OCI-LY1 (cell line): ENCODE measurements around the gene LTBP1.

Experiments
- H2AFZ ChIP-seq: fragments of 200-600 bp; sonication (generic), shearing (Covaris generic); 2 replicates; pipeline ENCODE4 v1.6.0; 2014; ENCODE audit warnings: antibody characterized with exemption, mild to moderate bottlenecking, low read length
- H3F3A ChIP-seq: fragments of 200-600 bp; sonication (generic), shearing (Covaris generic); 2 replicates; pipeline ENCODE4 v1.6.0; 2014; ENCODE audit warnings: mild to moderate bottlenecking, antibody characterized with exemption, low read length, moderate library complexity; ENCODE audit not compliant: insufficient read depth
- H3K27ac ChIP-seq: fragments of 200-600 bp; sonication (generic); 2 replicates; pipeline ENCODE4 v1.5.1; 2014; ENCODE audit warnings: low read length, mixed run types, mild to moderate bottlenecking, low read depth; ENCODE audit not compliant: poor library complexity, severe bottlenecking
- H3K27me3 ChIP-seq: fragments of 200-600 bp; sonication (generic); 2 replicates; pipeline ENCODE4 v1.6.0; 2014; ENCODE audit warnings: antibody characterized with exemption, mild to moderate bottlenecking, low read length, moderate library complexity; ENCODE audit not compliant: insufficient read depth
- H3K36me3 ChIP-seq: fragments of 200-600 bp; sonication (generic); 2 replicates; pipeline ENCODE4 v1.6.1; 2014; ENCODE audit warnings: mild to moderate bottlenecking, antibody characterized with exemption, low read length, moderate library complexity, mixed read lengths; ENCODE audit not compliant: insufficient read depth
- H3K4me1 ChIP-seq: fragments of 200-600 bp; sonication (generic); 2 replicates; pipeline ENCODE4 v1.5.1; 2014; ENCODE audit warnings: mild to moderate bottlenecking, low read length, moderate library complexity; ENCODE audit not compliant: insufficient read depth, severe bottlenecking
- H3K4me2 ChIP-seq: fragments of 200-600 bp; sonication (generic), shearing (Covaris generic); 2 replicates; pipeline ENCODE4 v1.6.1; 2014; ENCODE audit warnings: low read length
- H3K4me3 ChIP-seq: fragments of 200-600 bp; sonication (generic); 2 replicates; pipeline ENCODE4 v1.5.1; 2014; ENCODE audit warnings: low read length, low read depth, mild to moderate bottlenecking, mixed read lengths; ENCODE audit not compliant: poor library complexity, severe bottlenecking
- H3K79me2 ChIP-seq: fragments of 200-600 bp; shearing (Covaris generic); 2 replicates; pipeline ENCODE4 v1.6.1; 2016; ENCODE audit warnings: mixed run types, low read length, mixed read lengths; ENCODE audit not compliant: insufficient read depth
- H3K9ac ChIP-seq: fragments of 200-600 bp; sonication (generic), shearing (Covaris generic); 2 replicates; pipeline ENCODE4 v1.6.1; 2014; ENCODE audit warnings: mild to moderate bottlenecking, low read length, mixed read lengths
- H3K9me2 ChIP-seq: fragments of 200-600 bp; sonication (generic), shearing (Covaris generic); 2 replicates; pipeline ENCODE4 v1.6.1; 2014; ENCODE audit warnings: low read depth, mild to moderate bottlenecking, low read length, mixed read lengths
- H3K9me3 ChIP-seq: fragments of 200-600 bp; shearing (Covaris generic); 2 replicates; pipeline ENCODE4 v1.6.1; 2014; ENCODE audit warnings: low read length, mixed read lengths
- H4K20me1 ChIP-seq: fragments of 200-600 bp; sonication (generic), shearing (Covaris generic); 2 replicates; pipeline ENCODE4 v1.6.0; 2016; ENCODE audit warnings: mild to moderate bottlenecking, low read length; ENCODE audit not compliant: insufficient read depth
- EZH2 ChIP-seq: fragments of 200-600 bp; sonication (generic), shearing (Covaris generic); IDR thresholded peaks from 2 replicates; pipeline ENCODE4 v1.8.0; 2017; ENCODE audit warnings: borderline replicate concordance, mixed run types, mild to moderate bottlenecking, antibody characterized with exemption, low read length, moderate library complexity, mixed read lengths
- TF ChIP-seq, protein P1 (sequence below): fragments of 200-600 bp; sonication (generic), shearing (Covaris generic); IDR thresholded peaks from 2 replicates; pipeline ENCODE4 v1.5.1; 2017; ENCODE audit warnings: mild to moderate bottlenecking, antibody characterized with exemption, low read length, moderate library complexity, mixed read lengths

LTBP1 gene

DNA sequence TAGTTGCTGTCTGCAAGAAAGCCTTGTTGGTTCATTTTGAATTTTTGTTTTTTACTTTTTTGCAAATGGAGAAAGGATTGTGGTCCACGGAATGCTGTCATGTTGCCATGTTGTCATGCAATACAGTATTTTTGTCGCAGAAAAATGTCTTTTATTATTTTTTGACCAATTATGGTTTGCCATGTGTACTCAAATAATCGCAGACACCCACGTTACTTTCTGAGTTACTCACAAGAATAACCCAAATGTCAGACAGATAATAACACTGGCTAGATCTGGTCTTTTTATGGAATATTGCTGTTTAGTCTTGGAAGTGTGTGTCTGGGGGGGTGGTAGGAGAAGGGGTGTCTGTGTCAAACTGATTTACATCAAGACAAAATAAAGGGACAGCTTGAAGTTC lies 188.9 kb downstream of the LTBP1 start:
- no peaks in the 10 kb centered on the region for H3F3A ChIP-seq
- TF ChIP-seq, protein P1, sequence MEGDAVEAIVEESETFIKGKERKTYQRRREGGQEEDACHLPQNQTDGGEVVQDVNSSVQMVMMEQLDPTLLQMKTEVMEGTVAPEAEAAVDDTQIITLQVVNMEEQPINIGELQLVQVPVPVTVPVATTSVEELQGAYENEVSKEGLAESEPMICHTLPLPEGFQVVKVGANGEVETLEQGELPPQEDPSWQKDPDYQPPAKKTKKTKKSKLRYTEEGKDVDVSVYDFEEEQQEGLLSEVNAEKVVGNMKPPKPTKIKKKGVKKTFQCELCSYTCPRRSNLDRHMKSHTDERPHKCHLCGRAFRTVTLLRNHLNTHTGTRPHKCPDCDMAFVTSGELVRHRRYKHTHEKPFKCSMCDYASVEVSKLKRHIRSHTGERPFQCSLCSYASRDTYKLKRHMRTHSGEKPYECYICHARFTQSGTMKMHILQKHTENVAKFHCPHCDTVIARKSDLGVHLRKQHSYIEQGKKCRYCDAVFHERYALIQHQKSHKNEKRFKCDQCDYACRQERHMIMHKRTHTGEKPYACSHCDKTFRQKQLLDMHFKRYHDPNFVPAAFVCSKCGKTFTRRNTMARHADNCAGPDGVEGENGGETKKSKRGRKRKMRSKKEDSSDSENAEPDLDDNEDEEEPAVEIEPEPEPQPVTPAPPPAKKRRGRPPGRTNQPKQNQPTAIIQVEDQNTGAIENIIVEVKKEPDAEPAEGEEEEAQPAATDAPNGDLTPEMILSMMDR: no peak
- TF ChIP-seq EZH2: no peak
- no peak overlapping the region for H3K27ac ChIP-seq
- H3K4me2 ChIP-seq: no peak overlapping the region
- H3K9ac ChIP-seq: no peak overlapping the region
- no peaks in the 10 kb centered on the region for H3K9me3 ChIP-seq
- no peak overlapping the region for H3K4me3 ChIP-seq
- peaks cover 81% of the 10 kb centered on the region for H3K36me3 ChIP-seq
- no peak overlapping the region for H2AFZ ChIP-seq
- no peaks in the 10 kb centered on the region for H4K20me1 ChIP-seq
- H3K9me2 ChIP-seq: no peaks in the 10 kb centered on the region
- no peaks in the 10 kb centered on the region for H3K79me2 ChIP-seq
- H3K4me1 ChIP-seq: peaks cover 34% of the 10 kb centered on the region
- H3K27me3 ChIP-seq: no peaks in the 10 kb centered on the region

DNA sequence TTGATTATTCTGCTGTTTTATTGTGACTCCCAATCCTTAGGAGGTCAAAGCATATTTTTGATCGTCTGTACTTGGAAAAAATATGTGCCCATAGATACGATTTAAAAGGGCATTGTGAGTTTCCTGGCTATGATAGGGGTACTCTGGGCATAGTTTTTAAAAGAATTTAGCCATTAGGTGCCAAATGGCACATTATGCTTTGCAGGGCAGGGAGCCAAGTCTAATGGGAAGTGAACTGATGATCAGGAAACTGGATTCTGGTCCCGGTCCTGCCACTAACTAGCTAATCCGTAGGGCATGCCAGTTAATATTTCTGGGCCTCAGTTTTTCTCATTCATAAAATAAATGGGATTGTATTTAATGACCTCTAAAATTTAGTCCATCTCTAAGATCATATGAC lies 189.3 kb downstream of the LTBP1 start:
- no peaks in the 10 kb centered on the region for H3F3A ChIP-seq
- no peaks in the 10 kb centered on the region for H4K20me1 ChIP-seq
- H3K4me2 ChIP-seq: no peak overlapping the region
- H2AFZ ChIP-seq: no peak overlapping the region
- no peak overlapping the region for H3K9ac ChIP-seq
- peaks cover 79% of the 10 kb centered on the region for H3K36me3 ChIP-seq
- H3K27me3 ChIP-seq: no peaks in the 10 kb centered on the region
- H3K4me1 ChIP-seq: peaks cover 30% of the 10 kb centered on the region
- TF ChIP-seq, protein P1: no peak
- TF ChIP-seq EZH2: no peak
- H3K4me3 ChIP-seq: no peak overlapping the region
- H3K9me3 ChIP-seq: no peaks in the 10 kb centered on the region
- H3K79me2 ChIP-seq: peaks cover 2% of the 10 kb centered on the region; the same call in 1 of the 2 replicates
- no peak overlapping the region for H3K27ac ChIP-seq
- no peaks in the 10 kb centered on the region for H3K9me2 ChIP-seq

DNA sequence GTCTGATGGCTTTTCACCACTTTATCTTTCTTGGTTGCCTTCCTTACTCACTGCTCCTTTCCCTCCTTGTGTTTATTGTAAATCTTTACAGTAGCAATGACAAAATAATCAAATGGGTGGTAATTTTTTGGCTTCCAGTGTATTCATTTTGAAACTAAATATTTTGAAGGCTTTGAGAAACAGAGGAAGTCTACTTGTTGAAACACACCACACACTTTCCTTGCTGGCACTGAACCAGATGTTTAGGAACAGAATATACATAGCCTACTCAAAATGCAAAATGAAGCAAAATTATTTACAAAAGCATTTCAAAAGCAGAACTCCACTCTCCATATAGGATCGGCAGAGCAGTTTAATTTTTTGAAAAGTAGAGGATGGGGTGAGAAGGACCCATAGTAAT lies 189.8 kb downstream of the LTBP1 start:
- H3K27me3 ChIP-seq: no peaks in the 10 kb centered on the region
- H3F3A ChIP-seq: no peaks in the 10 kb centered on the region
- H3K9me3 ChIP-seq: no peaks in the 10 kb centered on the region
- no peaks in the 10 kb centered on the region for H3K9me2 ChIP-seq
- peaks cover 30% of the 10 kb centered on the region for H3K4me1 ChIP-seq
- H2AFZ ChIP-seq: no peak overlapping the region
- no peak overlapping the region for H3K4me2 ChIP-seq
- H3K27ac ChIP-seq: no peak overlapping the region
- no peaks in the 10 kb centered on the region for H4K20me1 ChIP-seq
- peaks cover 3% of the 10 kb centered on the region; the same call in 1 of the 2 replicates for H3K79me2 ChIP-seq
- TF ChIP-seq, protein P1: no peak
- TF ChIP-seq EZH2: no peak
- H3K36me3 ChIP-seq: peaks cover 80% of the 10 kb centered on the region
- no peak overlapping the region for H3K9ac ChIP-seq
- no peak overlapping the region for H3K4me3 ChIP-seq
